NCI-H510A treated with DMSO at 0.1 percent for 48 hours (cell line): ENCODE results near the gene NOS2.
"Not testable (repeated sequence)": the region's sequence is repeated elsewhere in the genome, so short reads cannot be mapped to it uniquely, and the experiment has no call there.

Experiments
- DNase-seq: peaks from one replicate; lab custom pipeline; 2025; lab: John Stamatoyannopoulos, UW

Gene NOS2

DNA sequence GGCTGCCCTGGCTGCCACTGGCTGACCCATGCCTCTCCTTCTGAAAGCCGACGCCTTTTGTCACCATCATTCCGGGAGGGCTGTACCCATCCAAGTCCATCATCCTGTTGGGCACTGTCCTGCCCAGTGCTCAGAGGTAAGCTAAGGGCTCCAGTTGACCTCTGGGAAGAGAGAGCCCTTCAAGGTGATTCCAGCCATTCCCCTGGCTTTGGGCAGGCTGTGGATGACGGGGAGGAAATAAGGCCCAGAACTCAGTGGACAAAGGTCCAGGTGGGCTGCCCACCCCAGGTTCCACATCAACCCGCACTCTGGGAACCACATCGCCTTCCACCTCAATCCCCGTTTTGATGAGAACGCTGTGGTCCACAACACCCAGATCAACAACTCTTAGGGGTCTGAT is 45.8 kb downstream of the NOS2 start:
- DNase-seq, result no peak

DNA sequence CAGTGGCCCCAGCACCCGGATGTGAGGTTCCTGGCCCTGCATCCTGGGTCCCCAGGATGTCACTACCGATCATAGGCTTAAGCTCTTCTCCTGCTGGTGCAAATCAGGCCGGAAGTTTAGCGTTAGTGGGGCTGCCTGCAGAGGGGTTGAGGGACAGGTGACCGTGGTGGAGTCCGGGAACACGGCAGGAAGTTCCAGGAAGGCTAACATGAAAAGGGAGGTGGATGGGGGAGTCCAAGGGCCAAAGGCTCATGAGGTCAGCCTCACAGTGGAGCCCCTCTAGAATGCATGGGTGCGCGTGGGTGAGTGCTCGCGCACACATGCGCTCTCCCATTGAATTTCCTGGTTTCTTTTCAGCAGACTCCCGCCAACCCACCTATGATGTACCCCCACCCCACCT is 46.6 kb downstream of the NOS2 start:
- DNase-seq, result not testable (repeated sequence)

- DNase-seq, result not testable (repeated sequence)
Measured at GRCh38 chr17:27752831-27753619, 47.3 kb downstream of the NOS2 start.

DNA sequence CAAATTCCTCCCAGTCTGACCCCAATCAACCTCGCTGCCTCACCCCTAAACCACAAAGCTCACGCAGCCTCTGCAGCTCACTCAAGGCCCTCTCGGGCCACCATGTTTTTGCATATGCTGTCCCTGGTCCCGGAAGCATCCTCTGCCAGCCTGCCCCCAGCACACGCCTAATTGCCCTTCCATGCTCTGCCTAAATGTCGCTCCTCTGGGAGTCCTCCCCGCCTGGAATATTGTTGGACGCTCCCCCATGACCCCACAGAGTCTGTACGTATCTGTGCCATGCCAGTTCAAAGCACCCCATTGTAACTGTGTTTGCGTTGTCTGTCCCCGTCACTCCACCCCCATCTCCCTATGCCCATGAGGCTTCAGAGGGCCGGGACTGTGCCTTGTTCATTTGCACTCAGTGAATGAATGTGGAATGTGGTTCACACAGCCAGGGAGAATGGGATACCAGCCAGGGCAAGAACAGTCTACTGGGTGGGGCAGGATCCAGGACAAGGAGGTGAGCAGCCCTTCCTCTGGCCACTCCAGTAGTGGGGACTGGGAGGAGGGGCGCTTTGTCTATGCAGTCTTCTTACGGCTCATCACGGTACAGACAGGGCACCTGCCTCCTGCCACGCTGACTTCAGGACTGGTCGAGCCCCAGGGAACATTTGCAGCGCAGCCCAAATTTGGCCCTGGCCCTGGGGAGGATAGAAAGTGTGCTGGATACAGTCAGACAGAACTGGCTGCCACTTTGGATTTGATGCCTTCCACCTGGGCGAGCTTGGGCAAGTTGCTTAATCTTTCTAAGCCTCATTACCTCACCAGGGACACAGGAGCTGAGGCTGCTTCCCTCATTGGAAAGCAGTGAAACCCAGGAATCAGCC is 48.5 kb downstream of the NOS2 start:
- DNase-seq, result no peak

DNA sequence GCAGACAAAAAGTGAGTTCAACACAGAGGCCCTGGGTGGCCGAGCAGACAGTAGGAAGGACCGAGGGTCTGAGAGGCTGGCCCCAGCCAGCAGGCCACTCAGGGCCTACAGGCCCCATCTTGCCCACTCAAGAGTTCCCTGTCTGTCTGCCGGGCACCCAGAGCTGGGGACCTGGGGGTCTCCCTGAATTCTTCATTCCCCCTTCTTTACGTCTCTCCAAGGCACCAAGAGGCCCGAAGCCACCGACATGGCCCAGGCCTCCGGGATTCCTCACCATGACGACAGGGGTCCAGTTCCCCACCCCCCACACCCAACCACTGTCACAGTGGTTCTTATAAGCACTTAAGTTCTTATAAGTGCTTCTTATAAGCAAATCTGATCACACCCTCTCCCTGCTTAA is 49.2 kb downstream of the NOS2 start:
- DNase-seq, result no peak

DNA sequence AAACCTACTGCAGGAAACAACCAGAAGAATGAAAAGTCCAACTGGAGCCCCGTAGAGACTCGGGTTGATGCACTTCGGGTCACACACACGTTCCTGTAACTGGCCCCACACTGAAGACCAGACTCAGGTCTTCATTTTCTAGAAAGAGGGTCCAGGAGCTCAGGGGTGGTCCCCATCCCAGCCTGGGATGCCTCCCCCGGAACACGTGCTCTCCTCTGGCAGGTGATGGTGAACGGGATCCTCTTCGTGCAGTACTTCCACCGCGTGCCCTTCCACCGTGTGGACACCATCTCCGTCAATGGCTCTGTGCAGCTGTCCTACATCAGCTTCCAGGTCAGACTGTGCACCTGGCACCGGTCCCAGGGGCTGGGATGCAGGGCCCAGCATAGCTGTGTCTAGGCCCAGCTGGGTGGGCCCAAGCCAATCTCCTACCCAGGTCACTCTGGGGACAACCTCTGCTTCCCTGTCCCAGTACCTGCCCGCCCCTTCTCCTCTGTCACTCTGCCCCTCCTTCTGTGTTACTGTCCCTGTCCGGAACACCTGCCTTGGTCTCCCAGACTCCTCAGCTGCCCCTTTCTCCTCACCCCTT is 50.7 kb downstream of the NOS2 start:
- DNase-seq, result not testable (repeated sequence)

GRCh38 chr17:27748360-27748825 is 51.9 kb downstream of the NOS2 start:
- no peak for DNase-seq

DNA sequence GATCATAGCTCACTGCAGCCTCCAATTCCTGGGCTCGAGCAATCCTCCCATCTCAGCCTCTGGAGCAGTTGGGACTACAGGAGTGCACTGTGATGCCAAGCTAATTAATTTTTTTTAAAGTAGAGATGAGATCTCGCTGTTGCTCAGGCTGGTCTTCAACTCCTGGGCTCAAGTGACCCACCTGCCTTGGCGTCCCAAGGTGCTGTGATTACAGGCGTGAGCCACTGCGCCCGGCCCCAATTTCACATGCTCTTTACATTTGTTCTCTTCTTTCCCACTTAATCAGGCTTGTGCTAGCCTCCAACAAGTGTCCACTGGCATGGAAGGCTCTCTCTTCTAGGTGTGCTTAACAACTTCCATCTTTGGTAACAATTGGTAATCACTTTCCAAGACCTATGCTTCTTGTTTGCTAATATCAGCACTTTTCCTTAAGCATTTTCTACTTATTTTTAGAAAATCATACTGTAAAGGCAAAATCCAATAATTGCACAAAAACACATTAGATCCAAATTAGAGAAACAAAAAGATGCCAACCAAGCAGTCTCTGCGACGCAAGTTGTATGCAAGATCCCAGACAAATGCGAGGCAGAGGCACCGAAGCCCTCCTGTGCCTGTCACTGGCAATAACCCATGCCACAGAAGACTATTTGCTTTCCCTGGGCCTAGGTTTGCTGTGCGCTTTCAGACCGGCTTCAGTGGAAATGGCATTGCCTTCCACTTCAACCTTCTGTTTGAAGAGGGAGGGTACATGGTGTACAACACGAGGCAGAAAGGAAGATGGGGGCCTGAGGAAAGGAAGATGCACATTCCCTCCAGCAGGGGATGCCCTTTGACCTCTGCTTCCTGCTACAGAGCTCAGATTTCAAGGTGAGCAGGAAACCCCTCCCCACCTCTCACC is 52.6 kb downstream of the NOS2 start:
- DNase-seq, result no peak

GRCh38 chr17:27746881-27747280 is 53.4 kb downstream of the NOS2 start:
- no peak for DNase-seq

GRCh38 chr17:27746320-27746719 is 54.0 kb downstream of the NOS2 start:
- DNase-seq, result not testable (repeated sequence)

DNA sequence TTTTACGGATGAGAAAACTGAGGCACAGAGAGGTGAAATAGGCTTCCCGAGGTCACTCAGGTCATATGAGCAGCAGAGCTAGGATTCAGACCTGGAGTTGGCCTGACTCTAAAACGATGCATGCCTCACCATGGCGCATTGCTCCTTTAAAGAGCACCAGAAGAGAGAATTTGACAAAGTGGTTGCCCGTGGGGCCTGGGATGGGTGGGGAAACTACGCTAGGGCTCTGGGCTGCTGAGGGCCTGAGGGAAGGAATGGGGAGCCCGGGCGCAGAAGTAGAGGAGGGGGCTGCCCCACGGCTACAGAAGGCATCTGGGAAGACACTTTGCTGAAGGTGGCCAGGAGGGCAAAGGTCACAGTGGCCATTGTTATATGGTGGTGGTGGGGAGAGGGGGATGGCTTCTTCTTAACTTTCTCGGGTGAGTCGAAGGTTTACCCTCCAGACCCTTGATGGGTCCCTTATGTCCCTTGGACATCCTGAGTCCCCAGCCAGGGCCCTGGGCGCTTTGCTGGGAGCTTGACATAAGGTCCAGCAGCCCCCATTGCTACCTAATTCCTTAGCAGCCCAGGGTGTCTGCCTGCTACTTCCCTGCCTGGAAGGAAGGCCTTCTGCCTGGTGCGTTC is 55.0 kb downstream of the NOS2 start:
- not testable (repeated sequence) for DNase-seq

GRCh38 chr17:27743281-27743885 is 56.9 kb downstream of the NOS2 start:
- DNase-seq, result no peak

GRCh38 chr17:27741971-27742575 is 58.3 kb downstream of the NOS2 start:
- DNase-seq, result no peak

GRCh38 chr17:27741361-27741861 is 58.9 kb downstream of the NOS2 start:
- DNase-seq, result no peak

- not testable (repeated sequence) for DNase-seq
Measured at GRCh38 chr17:27740541-27740940, 59.8 kb downstream of the NOS2 start.

DNA sequence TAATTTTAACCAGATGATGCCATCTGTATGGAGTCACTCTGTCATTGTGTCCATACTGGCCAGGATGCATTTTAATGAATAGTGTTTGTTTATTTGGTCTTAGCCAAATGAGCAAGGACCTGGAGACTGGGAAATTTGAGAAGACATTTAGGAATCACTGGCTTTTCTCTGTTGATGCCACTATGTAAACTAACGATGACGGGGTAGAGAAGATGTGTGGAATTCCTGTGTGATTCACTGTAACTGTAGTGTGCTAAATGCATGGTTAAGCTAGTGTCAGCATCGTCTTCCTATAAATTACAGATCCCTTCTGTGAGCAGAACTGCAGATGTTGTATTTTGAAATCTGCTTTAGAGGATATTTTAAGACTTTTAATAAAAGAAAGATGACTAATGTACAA is 66.6 kb downstream of the NOS2 start:
- DNase-seq, result no peak

- DNase-seq, result not testable (repeated sequence)
Measured at GRCh38 chr17:27732746-27733145, 67.6 kb downstream of the NOS2 start.

DNA sequence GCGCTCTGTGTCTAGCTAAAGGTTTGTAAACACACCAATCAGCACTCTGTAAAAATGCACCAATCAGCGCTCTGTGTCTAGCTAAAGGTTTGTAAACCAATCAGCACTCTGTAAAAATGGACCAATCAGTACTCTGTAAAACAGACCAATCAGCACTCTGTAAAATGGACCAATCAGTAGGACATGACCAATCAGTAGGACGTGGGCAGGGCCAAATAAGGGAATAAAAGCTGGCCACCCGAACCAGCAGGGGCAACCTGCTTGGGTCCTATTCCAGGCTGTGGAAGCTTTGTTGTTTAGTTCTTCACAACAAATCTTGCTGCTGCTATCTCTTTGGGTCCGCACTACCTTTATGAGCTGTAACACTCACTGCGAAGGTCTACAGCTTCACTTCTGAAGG is 74.3 kb downstream of the NOS2 start:
- not testable (repeated sequence) for DNase-seq

DNA sequence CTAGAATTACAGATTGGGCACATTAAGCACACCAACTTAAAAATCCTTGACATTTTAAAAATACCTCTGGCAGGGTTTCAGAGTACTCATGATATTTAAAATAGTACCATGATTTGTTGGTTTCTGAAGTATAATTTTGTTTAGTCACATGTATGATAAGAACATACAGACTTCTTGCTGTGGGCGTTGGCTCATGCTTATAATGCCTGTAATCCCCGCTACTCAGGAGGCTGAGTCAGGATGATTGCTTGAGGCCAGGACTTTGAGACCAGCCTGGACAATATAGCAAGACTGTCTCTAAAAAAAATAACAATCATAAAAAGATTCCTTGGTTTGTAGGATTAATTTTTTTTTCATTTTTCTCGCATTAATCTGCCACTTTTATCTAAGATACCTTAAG is 78.5 kb downstream of the NOS2 start:
- no peak for DNase-seq
